ENCODE measurements around the gene CTPS2.

The CTPS2 gene, protein sequence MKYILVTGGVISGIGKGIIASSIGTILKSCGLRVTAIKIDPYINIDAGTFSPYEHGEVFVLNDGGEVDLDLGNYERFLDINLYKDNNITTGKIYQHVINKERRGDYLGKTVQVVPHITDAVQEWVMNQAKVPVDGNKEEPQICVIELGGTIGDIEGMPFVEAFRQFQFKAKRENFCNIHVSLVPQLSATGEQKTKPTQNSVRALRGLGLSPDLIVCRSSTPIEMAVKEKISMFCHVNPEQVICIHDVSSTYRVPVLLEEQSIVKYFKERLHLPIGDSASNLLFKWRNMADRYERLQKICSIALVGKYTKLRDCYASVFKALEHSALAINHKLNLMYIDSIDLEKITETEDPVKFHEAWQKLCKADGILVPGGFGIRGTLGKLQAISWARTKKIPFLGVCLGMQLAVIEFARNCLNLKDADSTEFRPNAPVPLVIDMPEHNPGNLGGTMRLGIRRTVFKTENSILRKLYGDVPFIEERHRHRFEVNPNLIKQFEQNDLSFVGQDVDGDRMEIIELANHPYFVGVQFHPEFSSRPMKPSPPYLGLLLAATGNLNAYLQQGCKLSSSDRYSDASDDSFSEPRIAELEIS

DNA sequence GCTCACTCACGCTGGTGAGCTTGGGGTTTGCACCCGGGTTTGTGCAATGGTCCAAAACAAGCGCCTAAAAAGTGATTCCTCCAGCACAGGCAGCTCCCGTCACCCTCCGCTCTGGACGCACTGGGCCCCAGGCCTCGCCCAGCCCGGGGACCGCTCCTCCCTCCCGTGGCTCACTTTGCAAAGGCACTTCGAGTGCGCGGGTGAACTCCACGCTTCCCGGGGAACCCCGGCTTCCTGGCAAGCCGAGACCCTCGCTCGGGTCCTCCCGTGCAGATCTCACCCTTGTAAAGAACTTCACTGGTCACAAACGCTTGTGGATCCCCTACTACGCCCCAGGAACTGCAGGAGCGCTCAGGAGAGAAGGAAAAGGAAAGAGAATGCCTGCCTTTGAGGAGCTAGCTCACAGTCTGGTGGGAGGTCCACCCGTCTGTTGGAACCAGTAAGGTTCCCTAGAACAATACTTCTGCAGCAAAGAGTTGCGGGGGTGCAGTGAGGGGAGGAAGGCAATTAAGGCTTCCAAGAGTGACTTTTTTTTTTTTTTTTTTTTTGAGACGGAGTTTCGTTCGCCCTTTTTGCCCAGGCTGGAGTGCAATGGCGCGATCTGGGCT is at the start of gene CTPS2:
TSS of gene CTPS2 (minus strand) at position 122 of the 608 bp plus-strand sequence. CDS start 9,767 bp downstream, outside the sequence.
- no peak for TF ChIP-seq GATA3 (IDR thresholded peaks at IDR 0.05; ENCODE audit: low read depth, low read length)
- TF ChIP-seq GATA2 (IDR thresholded peaks at IDR 0.05; ENCODE audit: low read depth, low read length): no peak

DNA sequence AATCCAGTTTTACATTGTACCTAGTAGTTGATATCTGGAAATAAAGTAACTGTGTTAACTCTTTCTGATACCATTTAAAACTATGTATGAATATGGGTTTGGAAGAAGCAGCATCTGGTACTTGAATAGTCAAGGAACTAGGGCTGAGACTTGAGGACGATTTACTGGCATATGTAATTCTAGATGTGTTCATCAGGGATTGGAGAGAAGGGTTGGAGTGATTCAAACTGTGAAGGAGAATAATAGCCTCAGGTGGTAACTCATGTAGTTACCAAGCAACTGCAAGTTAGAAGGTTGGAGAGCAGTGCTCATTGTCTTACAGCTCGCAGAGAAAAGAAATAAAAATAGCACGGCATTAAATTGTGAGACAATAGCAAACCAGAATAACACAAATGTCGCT is 44.3 kb upstream of the CTPS2 start:
- TF ChIP-seq GATA2 (IDR thresholded peaks at IDR 0.05; ENCODE audit: low read depth, low read length) (no peak), GATA3 (IDR thresholded peaks at IDR 0.05; ENCODE audit: low read depth, low read length) (no peak)

- TF ChIP-seq GATA2 (IDR thresholded peaks at IDR 0.05; ENCODE audit: low read depth, low read length): no peak
- TF ChIP-seq GATA3 (IDR thresholded peaks at IDR 0.05; ENCODE audit: low read depth, low read length): no peak
Observed at GRCh38 chrX:16754019-16754418, 41.5 kb upstream of the CTPS2 start.

GRCh38 chrX:16750136-16750535 is 37.7 kb upstream of the CTPS2 start:
- no peak for TF ChIP-seq GATA2 (IDR thresholded peaks at IDR 0.05; ENCODE audit: low read depth, low read length)
- no peak for TF ChIP-seq GATA3 (IDR thresholded peaks at IDR 0.05; ENCODE audit: low read depth, low read length)

DNA sequence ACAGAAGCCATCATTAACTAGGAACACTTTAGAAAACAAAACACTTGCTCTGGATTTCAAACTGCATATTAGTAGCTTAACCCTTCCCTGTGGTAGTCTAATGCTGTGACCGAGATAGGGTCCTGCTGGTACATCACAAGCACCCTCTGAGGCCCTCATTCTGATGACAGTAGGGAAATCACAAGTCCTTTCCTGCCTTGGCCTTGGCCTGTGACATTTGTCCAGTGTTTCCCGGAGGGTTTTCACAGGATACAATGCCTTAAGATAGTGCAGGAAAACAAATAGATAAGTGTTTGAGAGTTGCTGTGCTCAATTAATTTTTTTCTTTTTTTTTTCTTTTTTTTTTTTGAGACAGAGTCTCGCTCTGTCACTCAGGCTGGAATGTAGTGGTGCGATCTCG is 36.0 kb upstream of the CTPS2 start:
- no peak for TF ChIP-seq GATA3 (IDR thresholded peaks at IDR 0.05; ENCODE audit: low read depth, low read length)
- TF ChIP-seq GATA2 (IDR thresholded peaks at IDR 0.05; ENCODE audit: low read depth, low read length): no peak

DNA sequence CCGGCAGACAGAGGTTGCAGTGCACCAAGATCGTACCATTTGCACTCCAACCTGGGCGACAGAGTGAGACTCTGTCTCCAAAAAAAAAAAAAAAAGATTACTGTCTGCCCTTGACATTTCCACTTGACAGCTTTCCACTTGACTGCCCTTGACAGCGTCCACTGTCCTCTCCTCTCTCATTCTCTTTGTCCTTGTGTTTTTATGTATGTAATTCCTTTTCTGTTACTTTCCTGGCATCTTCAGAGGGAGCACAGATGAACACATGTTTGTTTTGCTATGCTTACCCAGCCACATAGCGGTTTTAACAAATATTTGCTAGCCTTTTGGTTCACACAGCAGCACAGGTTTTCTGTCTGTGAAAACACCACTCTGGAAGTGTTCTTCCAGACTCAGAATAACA is 33.2 kb upstream of the CTPS2 start:
- TF ChIP-seq GATA2 (IDR thresholded peaks at IDR 0.05; ENCODE audit: low read depth, low read length) (no peak), GATA3 (IDR thresholded peaks at IDR 0.05; ENCODE audit: low read depth, low read length) (no peak)

DNA sequence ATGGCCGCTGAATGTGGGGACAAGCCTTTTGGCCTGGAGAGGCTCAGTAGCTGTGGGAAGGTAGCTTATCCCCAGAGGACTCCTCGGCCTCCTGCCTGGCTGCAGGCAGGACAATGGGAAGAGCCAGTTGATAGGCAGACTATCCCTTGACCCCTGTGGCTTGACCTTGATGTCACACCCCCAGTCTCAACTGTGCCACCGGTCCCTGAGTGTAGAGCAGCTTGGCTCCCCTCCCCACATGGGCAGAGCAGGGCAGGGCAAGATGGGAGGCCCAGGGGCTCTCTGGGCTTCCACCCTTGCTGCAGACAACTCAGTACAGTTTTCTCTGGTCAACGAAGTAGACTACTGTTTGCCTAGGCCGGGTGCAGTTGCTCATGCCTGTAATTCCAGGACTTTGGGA is 32.6 kb upstream of the CTPS2 start:
- TF ChIP-seq GATA2 (IDR thresholded peaks at IDR 0.05; ENCODE audit: low read depth, low read length) (no peak), GATA3 (IDR thresholded peaks at IDR 0.05; ENCODE audit: low read depth, low read length) (no peak)

- no peak for TF ChIP-seq GATA2 (IDR thresholded peaks at IDR 0.05; ENCODE audit: low read depth, low read length)
- TF ChIP-seq GATA3 (IDR thresholded peaks at IDR 0.05; ENCODE audit: low read depth, low read length): no peak
Observed at GRCh38 chrX:16743604-16744325, 31.3 kb upstream of the CTPS2 start.

GRCh38 chrX:16739574-16739973 is 27.1 kb upstream of the CTPS2 start:
- TF ChIP-seq GATA2 (IDR thresholded peaks at IDR 0.05; ENCODE audit: low read depth, low read length) (no peak), GATA3 (IDR thresholded peaks at IDR 0.05; ENCODE audit: low read depth, low read length) (no peak)

GRCh38 chrX:16737024-16737423 is 24.6 kb upstream of the CTPS2 start:
- no peak for TF ChIP-seq GATA2 (IDR thresholded peaks at IDR 0.05; ENCODE audit: low read depth, low read length)
- TF ChIP-seq GATA3 (IDR thresholded peaks at IDR 0.05; ENCODE audit: low read depth, low read length): no peak

GRCh38 chrX:16733013-16733412 is 20.5 kb upstream of the CTPS2 start:
- TF ChIP-seq GATA3 (IDR thresholded peaks at IDR 0.05; ENCODE audit: low read depth, low read length): no peak

DNA sequence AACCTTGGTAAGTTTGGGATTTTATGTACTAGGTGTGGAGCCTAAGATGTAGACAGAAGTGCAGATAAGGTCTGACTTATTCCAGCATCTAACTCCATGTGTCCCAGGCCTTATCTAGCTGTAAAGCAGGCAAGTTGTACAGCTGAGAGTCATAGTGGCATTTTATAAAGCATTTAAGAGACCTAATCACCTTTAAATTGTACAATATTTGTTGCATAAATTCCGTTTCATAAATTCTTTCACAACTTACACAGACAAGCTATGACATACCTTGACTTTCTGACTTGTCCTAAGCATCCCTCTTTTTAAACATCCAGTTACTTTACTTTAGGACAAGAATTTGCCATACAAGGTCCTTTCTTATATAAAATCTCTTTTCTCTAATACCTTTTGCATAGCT is 18.0 kb upstream of the CTPS2 start:
- TF ChIP-seq GATA3 (IDR thresholded peaks at IDR 0.05; ENCODE audit: low read depth, low read length): no peak
- no peak for TF ChIP-seq GATA2 (IDR thresholded peaks at IDR 0.05; ENCODE audit: low read depth, low read length)

DNA sequence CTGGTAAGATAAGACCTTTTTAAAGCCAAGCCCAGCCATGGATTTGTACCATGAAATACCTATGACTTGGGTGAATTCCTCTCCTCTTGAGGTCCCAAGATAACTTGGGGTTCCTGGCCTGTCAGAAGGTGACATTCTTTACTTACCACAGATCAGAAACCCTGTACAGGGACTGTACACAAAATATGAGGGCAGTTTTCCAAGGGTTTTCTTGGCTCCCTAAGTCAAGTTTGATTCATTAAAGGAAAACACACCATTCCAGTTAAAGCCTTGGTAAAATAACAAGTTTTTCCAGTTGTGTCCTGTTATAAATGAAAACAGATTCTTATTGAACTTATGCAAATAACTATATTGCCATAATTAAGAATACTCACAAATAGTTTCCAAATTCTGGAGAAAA is 15.2 kb upstream of the CTPS2 start:
- TF ChIP-seq GATA2 (IDR thresholded peaks at IDR 0.05; ENCODE audit: low read depth, low read length): no peak
- no peak for TF ChIP-seq GATA3 (IDR thresholded peaks at IDR 0.05; ENCODE audit: low read depth, low read length)

DNA sequence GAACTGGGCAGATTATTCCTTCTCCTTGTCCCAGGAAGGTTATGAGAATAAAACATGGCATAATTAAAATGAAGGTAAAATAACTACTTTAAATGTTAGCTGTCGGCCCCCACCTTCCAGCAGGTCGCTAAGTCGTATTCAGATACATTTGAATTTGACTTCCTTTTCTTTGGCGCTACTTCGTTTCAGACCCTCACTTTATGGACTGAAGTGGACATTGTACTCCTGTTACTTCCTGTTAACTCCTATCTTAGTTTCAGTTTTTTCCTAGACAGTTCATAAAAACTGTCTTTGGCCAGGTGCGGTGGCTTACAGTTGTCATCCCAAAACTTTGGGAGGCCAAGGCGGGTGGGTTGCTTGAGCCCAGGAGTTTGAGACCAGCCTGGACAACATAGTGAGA is 12.6 kb upstream of the CTPS2 start:
- TF ChIP-seq GATA3 (IDR thresholded peaks at IDR 0.05; ENCODE audit: low read depth, low read length) (no peak), GATA2 (IDR thresholded peaks at IDR 0.05; ENCODE audit: low read depth, low read length) (no peak)

All from SH-SY5Y (cell line).